ENCODE measurements around the gene ZCCHC10.
"Not testable (repeated sequence)": the region's sequence is repeated elsewhere in the genome, so short reads cannot be mapped to it uniquely, and the experiment has no call there.

The ZCCHC10 gene

GRCh38 chr5:133041157-133041784 lies 14.9 kb upstream of the ZCCHC10 start:
- DNase-seq: no peak

DNA sequence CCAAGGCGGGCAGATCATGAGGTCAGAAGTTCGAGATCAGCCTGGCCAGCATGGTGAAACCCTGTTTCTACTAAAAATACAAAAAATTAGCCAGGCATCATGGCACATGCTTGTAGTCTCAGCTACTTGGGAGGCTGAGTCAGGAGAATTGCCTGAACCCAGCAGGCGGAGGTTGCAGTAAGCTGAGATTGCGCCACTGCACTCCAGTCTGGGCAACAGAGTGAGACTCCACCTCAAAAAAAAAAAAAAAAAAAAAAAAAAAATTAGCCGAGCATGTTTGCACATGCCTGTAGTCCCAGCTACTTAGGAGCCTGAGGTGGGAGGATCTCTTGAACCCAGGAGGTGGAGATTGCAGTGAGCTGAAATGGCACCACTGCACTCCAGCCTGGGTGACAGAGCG lies 10.3 kb upstream of the ZCCHC10 start:
- DNase-seq: not testable (repeated sequence)

DNA sequence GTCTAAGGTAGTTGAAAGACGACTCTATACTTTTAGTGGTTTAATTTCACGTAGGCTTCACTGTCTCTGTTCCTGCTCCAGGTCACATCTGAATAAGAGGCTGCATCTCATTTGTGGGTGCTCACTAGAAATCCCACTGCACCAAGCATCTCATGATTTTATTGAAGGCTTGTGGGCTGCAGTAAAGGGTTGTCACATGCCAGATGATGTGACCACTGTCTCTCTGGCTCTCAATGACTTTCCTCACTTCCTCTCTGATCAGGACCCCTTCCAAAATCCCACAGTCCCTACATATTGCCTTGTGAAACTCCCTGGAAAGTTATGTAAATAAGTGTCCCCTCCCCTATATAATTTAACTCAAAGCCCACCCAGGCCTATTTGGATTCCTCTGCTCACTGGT lies 8.9 kb upstream of the ZCCHC10 start:
- no peak for DNase-seq

- DNase-seq: no peak
Observed at GRCh38 chr5:133034064-133034463, 7.7 kb upstream of the ZCCHC10 start.

DNA sequence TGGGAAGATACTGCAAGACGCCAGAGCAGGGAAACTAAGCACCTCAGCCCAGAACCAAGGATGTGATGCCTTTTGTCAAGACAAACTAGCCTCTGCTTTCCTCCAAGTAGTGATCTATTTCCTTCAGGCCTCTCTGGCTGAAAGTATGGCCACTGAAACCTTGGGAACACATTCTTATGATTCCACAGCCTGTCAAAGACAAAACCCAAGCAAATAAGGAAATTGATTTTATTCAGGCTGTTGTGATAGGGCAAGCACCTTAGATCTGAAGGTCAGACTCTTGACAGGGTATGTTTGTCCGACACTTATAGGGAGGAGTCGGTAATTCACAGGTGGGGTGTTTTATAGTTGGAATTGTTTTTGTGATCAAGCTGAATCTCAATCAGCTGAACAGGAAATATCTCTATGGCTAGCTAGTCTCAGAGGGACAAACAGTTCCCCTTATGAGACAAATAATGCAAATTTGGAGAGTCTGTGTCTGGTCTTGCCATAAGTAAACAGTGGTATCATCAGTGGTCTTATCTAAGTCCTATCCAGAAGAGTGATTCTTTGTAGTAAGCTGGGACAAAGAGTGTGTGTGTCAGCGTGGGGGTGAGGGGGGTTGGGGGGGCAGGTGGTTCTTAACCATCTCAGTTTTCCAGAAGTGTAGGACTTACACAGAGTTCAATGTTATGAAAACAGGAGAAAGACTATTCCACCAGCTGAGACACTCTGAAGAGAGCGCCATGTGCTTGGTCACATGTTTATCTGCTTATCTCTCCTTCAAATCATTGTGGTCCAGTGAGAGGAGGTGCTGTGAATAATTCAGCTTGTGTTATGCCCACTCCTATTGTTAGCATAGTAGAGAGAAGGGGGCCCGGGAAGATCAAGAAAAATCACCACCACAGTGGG lies 6.7 kb upstream of the ZCCHC10 start:
- DNase-seq: no peak

- DNase-seq: no peak
Observed at GRCh38 chr5:133030343-133031005, 4.1 kb upstream of the ZCCHC10 start.

- DNase-seq: no peak
Observed at GRCh38 chr5:133029416-133029815, 3.1 kb upstream of the ZCCHC10 start.

DNA sequence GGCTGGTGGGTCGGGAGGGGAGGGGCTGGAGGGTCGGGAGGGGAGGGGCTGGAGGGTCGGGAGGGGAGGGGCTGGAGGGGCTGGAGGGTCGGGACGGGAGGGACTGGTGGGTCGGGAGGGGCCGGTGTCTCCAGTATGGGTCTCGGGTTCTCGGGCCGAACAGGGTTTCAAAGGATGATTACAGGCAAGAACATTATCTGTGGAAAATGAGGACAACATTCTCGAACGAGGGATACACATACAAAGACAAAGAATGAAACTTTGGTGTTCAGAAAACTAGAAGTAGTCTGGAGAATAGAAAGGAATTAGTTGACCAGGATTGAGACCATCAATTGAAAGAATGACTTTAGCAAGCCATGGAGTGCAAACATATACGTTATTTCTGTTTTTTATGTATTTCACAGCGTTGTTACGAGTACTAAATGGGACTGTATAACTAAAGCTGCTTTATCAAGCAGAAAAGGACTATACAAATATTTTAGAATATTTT lies 360 bp upstream of the ZCCHC10 start:
- no peak for DNase-seq

DNA sequence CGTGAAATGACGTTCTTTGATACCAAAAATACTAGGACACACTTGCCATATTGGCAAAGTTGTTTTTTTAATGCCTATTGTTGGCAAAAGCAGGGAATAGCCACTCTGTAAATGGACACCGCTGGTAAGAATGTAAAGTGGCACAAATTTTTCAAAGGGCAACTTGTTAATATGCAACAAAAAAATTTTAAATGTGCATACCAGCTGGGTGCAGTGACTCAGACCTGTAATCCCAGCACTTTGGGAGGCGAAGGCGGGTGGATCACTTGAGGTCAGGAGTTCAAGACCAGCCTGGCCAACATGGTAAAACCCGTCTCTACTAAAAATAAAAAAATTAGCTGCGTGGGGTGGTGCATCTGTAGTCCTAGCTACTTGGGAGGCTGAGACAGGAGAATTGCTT lies 6.9 kb downstream of the ZCCHC10 start:
- DNase-seq: not testable (repeated sequence)

DNA sequence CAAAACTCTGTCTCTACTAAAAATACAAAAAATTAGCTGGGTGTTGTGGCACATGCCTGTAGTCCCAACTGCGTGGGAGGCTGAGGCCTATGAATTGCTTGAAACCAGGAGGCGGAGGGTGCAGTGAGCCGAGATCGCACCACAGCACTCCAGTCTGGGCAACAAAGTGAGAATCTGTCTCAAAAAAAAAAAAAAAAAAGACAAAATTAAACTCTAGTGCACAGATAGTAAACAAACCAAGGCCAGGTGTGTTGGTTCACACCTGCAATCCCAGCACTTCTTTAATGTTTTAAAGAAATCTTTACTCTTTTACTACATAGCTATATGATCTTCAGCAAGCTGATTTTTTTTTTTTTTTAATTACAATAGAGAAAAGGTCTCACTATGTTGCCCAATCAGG lies 8.4 kb downstream of the ZCCHC10 start:
- no peak for DNase-seq

DNA sequence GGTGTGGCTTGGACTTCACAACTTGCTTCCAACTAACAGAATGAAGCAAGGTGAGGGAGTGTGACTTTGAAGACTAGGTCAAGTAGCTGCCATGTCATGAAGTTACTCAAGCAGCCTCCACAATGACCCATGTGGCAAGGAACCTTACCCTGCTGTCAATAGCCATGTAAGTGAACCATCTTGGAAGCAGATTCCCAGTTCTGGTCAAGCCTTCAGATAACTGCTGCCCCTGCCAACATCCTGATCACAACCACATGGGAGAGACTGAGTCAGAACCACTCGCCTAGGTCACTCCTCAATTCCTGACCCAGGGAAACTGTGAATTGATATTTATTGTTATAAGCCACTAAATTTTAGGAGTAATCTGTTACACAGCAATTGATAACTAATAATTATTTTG lies 10.9 kb downstream of the ZCCHC10 start:
- no peak for DNase-seq

- not testable (repeated sequence) for DNase-seq
Observed at GRCh38 chr5:133008455-133008854, 17.9 kb downstream of the ZCCHC10 start.

GRCh38 chr5:133006653-133007052 lies 19.7 kb downstream of the ZCCHC10 start:
- no peak for DNase-seq

DNA sequence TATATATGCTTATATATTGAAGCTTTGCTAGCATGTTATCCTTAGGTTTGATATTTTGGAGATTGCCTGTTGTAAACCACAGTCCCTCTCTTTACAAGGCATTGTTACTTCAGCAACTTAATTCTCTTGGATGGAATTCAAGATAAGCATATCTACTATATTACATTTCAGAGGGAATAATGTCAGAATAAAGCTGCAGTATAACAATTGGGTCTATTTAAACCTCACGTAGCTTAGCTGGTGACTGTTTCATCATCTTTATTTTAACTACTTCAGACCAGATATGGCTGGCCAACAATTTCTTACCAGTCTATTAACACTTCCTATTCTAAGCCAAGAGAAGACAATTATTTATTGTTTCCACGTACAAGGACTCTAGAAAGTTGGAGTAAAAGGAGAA lies 27.1 kb downstream of the ZCCHC10 start:
- no peak for DNase-seq

GRCh38 chr5:132998556-132998955 lies 27.8 kb downstream of the ZCCHC10 start:
- DNase-seq: no peak

DNA sequence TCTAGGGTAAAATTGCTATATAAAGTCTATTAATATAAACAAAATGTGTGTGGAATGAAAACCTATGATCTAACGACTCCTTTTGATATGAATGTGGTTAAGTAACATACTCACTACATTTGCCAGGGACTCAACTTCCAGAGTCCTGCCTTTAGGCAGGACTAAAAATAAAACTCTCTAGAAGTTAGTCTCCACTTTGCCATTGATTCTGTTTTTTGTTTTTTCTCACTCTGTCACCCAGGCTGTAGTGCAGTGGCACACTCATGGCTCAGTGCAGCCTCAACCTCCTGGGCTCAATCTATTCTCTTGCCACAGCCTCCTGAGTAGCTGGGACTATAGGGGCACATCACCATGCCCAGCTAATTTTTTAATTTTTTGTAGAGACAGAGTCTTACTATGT lies 30.0 kb downstream of the ZCCHC10 start:
- no peak for DNase-seq

GRCh38 chr5:132987531-132988408 lies 38.6 kb downstream of the ZCCHC10 start:
- DNase-seq: no peak

DNA sequence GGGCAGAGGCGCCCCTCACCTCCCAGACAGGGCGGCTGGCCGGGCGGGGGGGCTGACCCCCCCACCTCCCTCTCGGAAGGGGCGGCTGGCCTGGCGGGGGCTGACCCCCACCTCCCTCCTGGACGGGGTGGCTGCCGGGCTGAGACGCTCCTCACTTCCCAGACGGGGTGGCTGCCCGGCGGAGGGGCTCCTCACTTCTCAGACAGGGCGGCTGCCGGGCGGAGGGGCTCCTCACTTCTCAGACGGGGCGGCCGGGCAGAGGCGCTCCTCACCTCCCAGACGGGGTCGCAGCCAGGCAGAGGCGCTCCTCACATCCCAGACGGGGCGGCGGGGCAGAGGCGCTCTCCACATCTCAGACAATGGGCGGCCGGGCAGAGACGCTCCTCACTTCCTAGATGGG lies 43.4 kb downstream of the ZCCHC10 start:
- not testable (repeated sequence) for DNase-seq

GRCh38 chr5:132981288-132981687 lies 45.1 kb downstream of the ZCCHC10 start:
- no peak for DNase-seq

DNA sequence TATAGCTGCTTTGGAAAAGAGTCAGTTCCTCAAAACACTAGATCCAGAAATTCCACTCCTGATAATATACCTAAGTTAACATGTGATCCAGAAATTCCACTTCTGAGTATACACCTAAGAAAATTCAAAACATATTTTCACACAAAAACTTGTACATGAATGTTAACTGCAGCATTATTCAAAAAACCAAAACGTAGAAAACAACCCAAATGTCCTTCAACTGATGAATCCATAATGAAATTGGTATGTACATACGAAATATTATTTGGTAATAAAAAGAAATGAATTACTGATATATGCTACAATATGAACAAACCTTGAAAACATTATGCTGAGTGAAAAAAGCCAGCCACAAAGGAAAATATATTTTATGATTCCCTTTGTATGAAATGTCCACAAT lies 46.4 kb downstream of the ZCCHC10 start:
- no peak for DNase-seq

GRCh38 chr5:132979367-132979940 lies 46.9 kb downstream of the ZCCHC10 start:
- no peak for DNase-seq

GRCh38 chr5:132976852-132977251 lies 49.5 kb downstream of the ZCCHC10 start:
- DNase-seq: no peak

Data from activated CD4-positive, alpha-beta T cell treated with anti-CD3 and anti-CD28 coated beads for 48 hours (primary cell).